ENCODE results near the gene CDY1B.
"Not testable (repeated sequence)": the region's sequence is repeated elsewhere in the genome, so short reads cannot be mapped to it uniquely, and the experiment has no call there.

Gene CDY1B, protein sequence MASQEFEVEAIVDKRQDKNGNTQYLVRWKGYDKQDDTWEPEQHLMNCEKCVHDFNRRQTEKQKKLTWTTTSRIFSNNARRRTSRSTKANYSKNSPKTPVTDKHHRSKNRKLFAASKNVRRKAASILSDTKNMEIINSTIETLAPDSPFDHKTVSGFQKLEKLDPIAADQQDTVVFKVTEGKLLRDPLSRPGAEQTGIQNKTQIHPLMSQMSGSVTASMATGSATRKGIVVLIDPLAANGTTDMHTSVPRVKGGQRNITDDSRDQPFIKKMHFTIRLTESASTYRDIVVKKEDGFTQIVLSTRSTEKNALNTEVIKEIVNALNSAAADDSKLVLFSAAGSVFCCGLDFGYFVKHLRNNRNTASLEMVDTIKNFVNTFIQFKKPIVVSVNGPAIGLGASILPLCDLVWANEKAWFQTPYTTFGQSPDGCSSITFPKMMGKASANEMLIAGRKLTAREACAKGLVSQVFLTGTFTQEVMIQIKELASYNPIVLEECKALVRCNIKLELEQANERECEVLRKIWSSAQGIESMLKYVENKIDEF

GRCh38 chrY:24047919-24048318 is at the start of gene CDY1B:
Gene CDY1B, minus strand, starts transcription at chrY:24048019. Its CDS starts 331 bp downstream, at chrY:24047688.
- DNase-seq = not testable (repeated sequence)

GRCh38 chrY:24049525-24049924 is 1.7 kb upstream of the CDY1B start:
- not testable (repeated sequence) for DNase-seq

GRCh38 chrY:24043209-24043608 is 4.6 kb downstream of the CDY1B start:
- DNase-seq = not testable (repeated sequence)

DNA sequence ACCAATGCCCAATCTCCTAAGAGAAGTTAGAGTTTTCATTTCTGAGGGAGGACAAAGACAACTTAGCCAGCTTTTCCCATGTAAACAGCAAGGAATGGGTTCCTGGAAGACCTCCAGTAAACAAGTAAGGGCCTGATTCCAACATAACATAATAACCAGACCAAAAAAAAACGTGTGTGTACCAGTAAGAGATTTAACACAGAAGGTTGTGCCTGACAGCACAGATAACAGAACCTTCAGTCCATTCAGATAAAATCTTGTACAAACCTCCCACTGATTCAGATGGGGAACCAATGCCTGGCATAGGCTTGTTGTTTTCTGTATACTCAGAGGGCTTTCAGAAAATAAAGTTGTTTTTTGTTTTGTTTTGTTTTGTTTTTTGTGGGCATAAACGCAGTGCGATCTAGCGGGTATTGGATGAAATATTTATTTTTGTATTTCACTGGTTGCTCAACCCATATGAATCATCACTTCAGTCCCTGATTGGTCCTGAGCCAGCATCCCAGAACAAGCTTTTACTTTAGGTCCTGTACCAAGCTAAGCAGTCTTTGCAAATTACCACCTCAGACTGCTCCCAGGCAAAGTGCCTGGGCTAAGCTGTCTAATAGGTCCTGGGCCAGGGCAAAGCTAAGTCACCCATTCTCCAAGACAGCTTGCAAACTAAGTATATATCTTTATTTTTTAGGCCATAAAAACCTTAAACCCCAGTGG is 8.7 kb downstream of the CDY1B start:
- DNase-seq = not testable (repeated sequence)

GRCh38 chrY:24026212-24027103 is 21.4 kb downstream of the CDY1B start:
- not testable (repeated sequence) for DNase-seq

Data from activated effector memory CD4-positive, alpha-beta T cell treated with Interleukin-2 at 50 U/mL for 16 hours (primary cell).